ENCODE data around the gene FAM240A.

Gene FAM240A

DNA sequence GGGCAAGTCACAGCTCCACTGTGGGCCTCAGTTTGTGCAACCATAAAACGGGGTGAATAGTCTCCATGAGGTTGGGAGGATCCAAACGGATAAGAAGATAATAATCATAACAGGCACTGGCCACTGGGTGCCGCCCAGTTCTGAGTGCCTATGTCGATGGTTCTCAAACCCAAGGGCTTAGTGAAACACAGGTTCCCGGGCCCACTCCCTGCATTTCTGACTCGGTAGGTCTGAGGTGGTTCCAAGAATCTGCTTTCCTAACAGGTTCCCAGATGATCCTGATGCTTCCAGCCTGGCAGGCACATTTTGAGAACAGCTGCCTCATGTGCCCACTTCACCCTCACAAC, 60.0 kb downstream of the FAM240A start:
- no peak for ATAC-seq
- TF ChIP-seq POU6F1 (CRISPR knock-in tag; IDR thresholded peaks at IDR 0.05; ENCODE audit: borderline replicate concordance, low read depth) = no peak
- no peak for TF ChIP-seq ZNF565 (CRISPR knock-in tag; conservative IDR thresholded peaks at IDR 0.05; ENCODE audit: low read depth)
- no peak for TF ChIP-seq TCF4 (CRISPR knock-in tag; IDR thresholded peaks at IDR 0.05; ENCODE audit: borderline replicate concordance)
- TF ChIP-seq TOX (CRISPR knock-in tag; IDR thresholded peaks at IDR 0.05; ENCODE audit: borderline replicate concordance) = no peak
- TF ChIP-seq, protein P1, sequence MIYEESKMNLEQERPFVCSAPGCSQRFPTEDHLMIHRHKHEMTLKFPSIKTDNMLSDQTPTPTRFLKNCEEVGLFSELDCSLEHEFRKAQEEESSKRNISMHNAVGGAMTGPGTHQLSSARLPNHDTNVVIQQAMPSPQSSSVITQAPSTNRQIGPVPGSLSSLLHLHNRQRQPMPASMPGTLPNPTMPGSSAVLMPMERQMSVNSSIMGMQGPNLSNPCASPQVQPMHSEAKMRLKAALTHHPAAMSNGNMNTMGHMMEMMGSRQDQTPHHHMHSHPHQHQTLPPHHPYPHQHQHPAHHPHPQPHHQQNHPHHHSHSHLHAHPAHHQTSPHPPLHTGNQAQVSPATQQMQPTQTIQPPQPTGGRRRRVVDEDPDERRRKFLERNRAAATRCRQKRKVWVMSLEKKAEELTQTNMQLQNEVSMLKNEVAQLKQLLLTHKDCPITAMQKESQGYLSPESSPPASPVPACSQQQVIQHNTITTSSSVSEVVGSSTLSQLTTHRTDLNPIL (CRISPR knock-in tag; IDR thresholded peaks at IDR 0.05; ENCODE audit: low read depth) = no peak
- TF ChIP-seq PATZ1 (CRISPR knock-in tag; IDR thresholded peaks at IDR 0.05; ENCODE audit: borderline replicate concordance) = no peak
- no peak for TF ChIP-seq ESRRG (CRISPR knock-in tag; IDR thresholded peaks at IDR 0.05)
- TF ChIP-seq OSR1 (CRISPR knock-in tag; IDR thresholded peaks at IDR 0.05) = no peak
- TF ChIP-seq SNAI2 (CRISPR knock-in tag; IDR thresholded peaks at IDR 0.05) = no peak
- TF ChIP-seq ISL1 (CRISPR knock-in tag; IDR thresholded peaks at IDR 0.05) = no peak
- TF ChIP-seq CSDC2 (CRISPR knock-in tag; IDR thresholded peaks at IDR 0.05) = no peak
- TF ChIP-seq, protein P2, sequence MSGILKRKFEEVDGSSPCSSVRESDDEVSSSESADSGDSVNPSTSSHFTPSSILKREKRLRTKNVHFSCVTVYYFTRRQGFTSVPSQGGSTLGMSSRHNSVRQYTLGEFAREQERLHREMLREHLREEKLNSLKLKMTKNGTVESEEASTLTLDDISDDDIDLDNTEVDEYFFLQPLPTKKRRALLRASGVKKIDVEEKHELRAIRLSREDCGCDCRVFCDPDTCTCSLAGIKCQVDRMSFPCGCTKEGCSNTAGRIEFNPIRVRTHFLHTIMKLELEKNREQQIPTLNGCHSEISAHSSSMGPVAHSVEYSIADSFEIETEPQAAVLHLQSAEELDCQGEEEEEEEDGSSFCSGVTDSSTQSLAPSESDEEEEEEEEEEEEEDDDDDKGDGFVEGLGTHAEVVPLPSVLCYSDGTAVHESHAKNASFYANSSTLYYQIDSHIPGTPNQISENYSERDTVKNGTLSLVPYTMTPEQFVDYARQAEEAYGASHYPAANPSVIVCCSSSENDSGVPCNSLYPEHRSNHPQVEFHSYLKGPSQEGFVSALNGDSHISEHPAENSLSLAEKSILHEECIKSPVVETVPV (CRISPR knock-in tag; IDR thresholded peaks at IDR 0.05) = no peak
- TF ChIP-seq ZC3H10 (CRISPR knock-in tag; IDR thresholded peaks at IDR 0.05) = no peak
- no peak for TF ChIP-seq ZFP30 (CRISPR knock-in tag; IDR thresholded peaks at IDR 0.05)
- TF ChIP-seq RARB (CRISPR knock-in tag; IDR thresholded peaks at IDR 0.05) = no peak
- TF ChIP-seq, protein P3, sequence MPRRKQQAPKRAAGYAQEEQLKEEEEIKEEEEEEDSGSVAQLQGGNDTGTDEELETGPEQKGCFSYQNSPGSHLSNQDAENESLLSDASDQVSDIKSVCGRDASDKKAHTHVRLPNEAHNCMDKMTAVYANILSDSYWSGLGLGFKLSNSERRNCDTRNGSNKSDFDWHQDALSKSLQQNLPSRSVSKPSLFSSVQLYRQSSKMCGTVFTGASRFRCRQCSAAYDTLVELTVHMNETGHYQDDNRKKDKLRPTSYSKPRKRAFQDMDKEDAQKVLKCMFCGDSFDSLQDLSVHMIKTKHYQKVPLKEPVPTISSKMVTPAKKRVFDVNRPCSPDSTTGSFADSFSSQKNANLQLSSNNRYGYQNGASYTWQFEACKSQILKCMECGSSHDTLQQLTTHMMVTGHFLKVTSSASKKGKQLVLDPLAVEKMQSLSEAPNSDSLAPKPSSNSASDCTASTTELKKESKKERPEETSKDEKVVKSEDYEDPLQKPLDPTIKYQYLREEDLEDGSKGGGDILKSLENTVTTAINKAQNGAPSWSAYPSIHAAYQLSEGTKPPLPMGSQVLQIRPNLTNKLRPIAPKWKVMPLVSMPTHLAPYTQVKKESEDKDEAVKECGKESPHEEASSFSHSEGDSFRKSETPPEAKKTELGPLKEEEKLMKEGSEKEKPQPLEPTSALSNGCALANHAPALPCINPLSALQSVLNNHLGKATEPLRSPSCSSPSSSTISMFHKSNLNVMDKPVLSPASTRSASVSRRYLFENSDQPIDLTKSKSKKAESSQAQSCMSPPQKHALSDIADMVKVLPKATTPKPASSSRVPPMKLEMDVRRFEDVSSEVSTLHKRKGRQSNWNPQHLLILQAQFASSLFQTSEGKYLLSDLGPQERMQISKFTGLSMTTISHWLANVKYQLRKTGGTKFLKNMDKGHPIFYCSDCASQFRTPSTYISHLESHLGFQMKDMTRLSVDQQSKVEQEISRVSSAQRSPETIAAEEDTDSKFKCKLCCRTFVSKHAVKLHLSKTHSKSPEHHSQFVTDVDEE (CRISPR knock-in tag; IDR thresholded peaks at IDR 0.05) = no peak
- TF ChIP-seq ZNF8 (CRISPR knock-in tag; IDR thresholded peaks at IDR 0.05) = no peak
- TF ChIP-seq ZFP3 (CRISPR knock-in tag; IDR thresholded peaks at IDR 0.05) = no peak

- ATAC-seq = no peak
- TF ChIP-seq PATZ1 (CRISPR knock-in tag; IDR thresholded peaks at IDR 0.05; ENCODE audit: borderline replicate concordance) = no peak
- no peak for TF ChIP-seq POU6F1 (CRISPR knock-in tag; IDR thresholded peaks at IDR 0.05; ENCODE audit: borderline replicate concordance, low read depth)
- TF ChIP-seq ZFP30 (CRISPR knock-in tag; IDR thresholded peaks at IDR 0.05) = no peak
- no peak for TF ChIP-seq SNAI2 (CRISPR knock-in tag; IDR thresholded peaks at IDR 0.05)
- no peak for TF ChIP-seq ZNF70 (CRISPR knock-in tag; IDR thresholded peaks at IDR 0.05)
- no peak for TF ChIP-seq ISL1 (CRISPR knock-in tag; IDR thresholded peaks at IDR 0.05)
- TF ChIP-seq CSDC2 (CRISPR knock-in tag; IDR thresholded peaks at IDR 0.05) = no peak
- no peak for TF ChIP-seq ZNF565 (CRISPR knock-in tag; conservative IDR thresholded peaks at IDR 0.05; ENCODE audit: low read depth)
- TF ChIP-seq ESRRG (CRISPR knock-in tag; IDR thresholded peaks at IDR 0.05) = no peak
- no peak for TF ChIP-seq TCF4 (CRISPR knock-in tag; IDR thresholded peaks at IDR 0.05; ENCODE audit: borderline replicate concordance)
- TF ChIP-seq ZC3H10 (CRISPR knock-in tag; IDR thresholded peaks at IDR 0.05) = no peak
These were observed 61.1 kb downstream of the FAM240A start for GRCh38 chr3:46673151-46674030.
